HG02840 (cell line): ENCODE measurements around the gene LLCFC1.

Experiments
- ATAC-seq: cut with Tn5 transposase; IDR thresholded peaks from one replicate; pipeline ENCODE4 v1.9.1; 2021; ENCODE audit warnings: mild to moderate bottlenecking, moderate library complexity, moderate number of reproducible peaks; ENCODE audit not compliant: unreplicated experiment, low FRiP score

LLCFC1 gene

GRCh38 chr7:142908921-142909890 is 30.1 kb upstream of the LLCFC1 start:
- ATAC-seq, result no peak

- ATAC-seq, result no peak
These were observed 29.3 kb upstream of the LLCFC1 start for GRCh38 chr7:142910031-142910433.

GRCh38 chr7:142910481-142910880 is 28.8 kb upstream of the LLCFC1 start:
- no peak for ATAC-seq

GRCh38 chr7:142913051-142913450 is 26.2 kb upstream of the LLCFC1 start:
- ATAC-seq, result no peak

- no peak for ATAC-seq
These were observed 25.7 kb upstream of the LLCFC1 start for GRCh38 chr7:142913566-142913965.

GRCh38 chr7:142914121-142914520 is 25.2 kb upstream of the LLCFC1 start:
- no peak for ATAC-seq

GRCh38 chr7:142915315-142915714 is 24.0 kb upstream of the LLCFC1 start:
- no peak for ATAC-seq

- ATAC-seq, result no peak
These were observed 22.8 kb upstream of the LLCFC1 start for GRCh38 chr7:142916508-142916907.

GRCh38 chr7:142917447-142917846 is 21.8 kb upstream of the LLCFC1 start:
- ATAC-seq, result no peak

GRCh38 chr7:142918901-142919300 is 20.4 kb upstream of the LLCFC1 start:
- no peak for ATAC-seq

- ATAC-seq, result no peak
These were observed 19.6 kb upstream of the LLCFC1 start for GRCh38 chr7:142919656-142920055.

GRCh38 chr7:142923391-142923790 is 15.9 kb upstream of the LLCFC1 start:
- no peak for ATAC-seq

GRCh38 chr7:142925413-142925812 is 13.9 kb upstream of the LLCFC1 start:
- no peak for ATAC-seq

- no peak for ATAC-seq
These were observed 12.1 kb upstream of the LLCFC1 start for GRCh38 chr7:142927085-142927745.

- ATAC-seq, result no peak
These were observed 11.3 kb upstream of the LLCFC1 start for GRCh38 chr7:142927949-142928348.

GRCh38 chr7:142930126-142930730 is 9.1 kb upstream of the LLCFC1 start:
- no peak for ATAC-seq

- no peak for ATAC-seq
These were observed 6.7 kb upstream of the LLCFC1 start for GRCh38 chr7:142932386-142933091.

GRCh38 chr7:142933092-142933475 is 6.2 kb upstream of the LLCFC1 start:
- ATAC-seq, result no peak

GRCh38 chr7:142933624-142934023 is 5.7 kb upstream of the LLCFC1 start, which contains the start of gene TRPV5:
TRPV5 (minus strand) TSS chr7:142933746; CDS start chr7:142933459, 287 bp downstream.
- ATAC-seq, result no peak

- no peak for ATAC-seq
These were observed 5.2 kb upstream of the LLCFC1 start for GRCh38 chr7:142934056-142934455.
